ENCODE measurements around the gene WNT5A. TPM values are rescaled to one million over a fixed set of nuclear protein-coding genes. Genes with fewer than 3 reads are reported as not detected.

WNT5A gene
- total RNA-seq, 2 donors from 2014 or later: 2.8 to 8.0 TPM

- no peak for DNase-seq (ENCODE audit: low spot score)
- H3K4me1 ChIP-seq: no peaks in the 10 kb centered on the region
- no peaks in the 10 kb centered on the region for H3K36me3 ChIP-seq
- no peak overlapping the region for H3K27ac ChIP-seq
- H3K27me3 ChIP-seq: no peaks in the 10 kb centered on the region
- H3K4me3 ChIP-seq: no peak overlapping the region
- no peaks in the 10 kb centered on the region for H3K9me3 ChIP-seq
- TF ChIP-seq CTCF (IDR thresholded peaks at IDR 0.05): no peak
These were observed 27.3 kb downstream of the WNT5A start for GRCh38 chr3:55459838-55460237.

GRCh38 chr3:55458181-55458790 lies 28.8 kb downstream of the WNT5A start:
- H3K4me1 ChIP-seq: no peaks in the 10 kb centered on the region
- H3K4me3 ChIP-seq: no peak overlapping the region
- no peaks in the 10 kb centered on the region for H3K36me3 ChIP-seq
- TF ChIP-seq CTCF (IDR thresholded peaks at IDR 0.05): no peak
- no peaks in the 10 kb centered on the region for H3K9me3 ChIP-seq
- H3K27me3 ChIP-seq: no peaks in the 10 kb centered on the region
- DNase-seq (ENCODE audit: low spot score): peak; percentile 23
- H3K27ac ChIP-seq: no peak overlapping the region

- Histone ChIP-seq H3K4me3 (no peak overlapping the region), H3K27me3 (no peaks in the 10 kb centered on the region), H3K36me3 (no peaks in the 10 kb centered on the region), H3K9me3 (no peaks in the 10 kb centered on the region), H3K27ac (no peak overlapping the region), H3K4me1 (no peaks in the 10 kb centered on the region)
- no peak for TF ChIP-seq CTCF (IDR thresholded peaks at IDR 0.05)
- peak; percentile 23 for DNase-seq (ENCODE audit: low spot score)
These were observed 31.2 kb downstream of the WNT5A start for GRCh38 chr3:55455915-55456314.

GRCh38 chr3:55454611-55455010 lies 32.5 kb downstream of the WNT5A start:
- no peaks in the 10 kb centered on the region for H3K4me1 ChIP-seq
- no peak for TF ChIP-seq CTCF (IDR thresholded peaks at IDR 0.05)
- peak; percentile 30 for DNase-seq (ENCODE audit: low spot score)
- H3K4me3 ChIP-seq: no peak overlapping the region
- H3K36me3 ChIP-seq: no peaks in the 10 kb centered on the region
- no peak overlapping the region for H3K27ac ChIP-seq
- H3K27me3 ChIP-seq: no peaks in the 10 kb centered on the region
- H3K9me3 ChIP-seq: no peaks in the 10 kb centered on the region

- H3K36me3 ChIP-seq: no peaks in the 10 kb centered on the region
- TF ChIP-seq CTCF (IDR thresholded peaks at IDR 0.05): no peak
- no peak for DNase-seq (ENCODE audit: low spot score)
- no peaks in the 10 kb centered on the region for H3K27me3 ChIP-seq
- H3K27ac ChIP-seq: no peak overlapping the region
- no peak overlapping the region for H3K4me3 ChIP-seq
- no peaks in the 10 kb centered on the region for H3K9me3 ChIP-seq
- no peaks in the 10 kb centered on the region for H3K4me1 ChIP-seq
These were observed 33.1 kb downstream of the WNT5A start for GRCh38 chr3:55453886-55454496.

GRCh38 chr3:55452886-55453285 lies 34.2 kb downstream of the WNT5A start:
- Histone ChIP-seq H3K36me3 (no peaks in the 10 kb centered on the region), H3K9me3 (no peaks in the 10 kb centered on the region), H3K27ac (no peak overlapping the region), H3K4me3 (no peak overlapping the region), H3K4me1 (no peaks in the 10 kb centered on the region), H3K27me3 (no peaks in the 10 kb centered on the region)
- DNase-seq (ENCODE audit: low spot score): peak; percentile 16
- no peak for TF ChIP-seq CTCF (IDR thresholded peaks at IDR 0.05)
